Measurements from ENCODE around the gene PFKFB1. TPM values are rescaled to one million over a fixed set of nuclear protein-coding genes. Genes with fewer than 3 reads are reported as not detected.

The PFKFB1 gene
- total RNA-seq, 1 experiment from 2014 or later, result 0.42 TPM

- no peaks in the 10 kb centered on the region for H3K36me3 Mint-ChIP-seq
- CTCF ChIA-PET, result no interaction called here
- ATAC-seq (no peak), DNase-seq (ENCODE audit: low spot score) (no peak)
- H3K27me3 Mint-ChIP-seq (ENCODE audit: low read depth), result peaks cover 10% of the 10 kb centered on the region
- POLR2A ChIA-PET, result no interaction called here
- H3K27ac Mint-ChIP-seq, result no peak overlapping the region
- no peaks in the 10 kb centered on the region for H3K9me3 Mint-ChIP-seq
- TF ChIP-seq RELA (CRISPR knock-in tag; IDR thresholded peaks at IDR 0.05; ENCODE audit: borderline replicate concordance), result no peak
- peaks cover 2% of the 10 kb centered on the region; the same call in 1 of the 2 replicates for H3K4me1 Mint-ChIP-seq
- no peak overlapping the region for H3K4me3 Mint-ChIP-seq
These were observed 1.6 kb upstream of the PFKFB1 start for GRCh38 chrX:54995621-54996020.

GRCh38 chrX:54994668-54995351 lies 822 bp upstream of the PFKFB1 start:
- no peak for DNase-seq (ENCODE audit: low spot score)
- Mint-ChIP-seq H3K27me3 (ENCODE audit: low read depth) (peaks cover 10% of the 10 kb centered on the region), H3K4me1 (peaks cover 2% of the 10 kb centered on the region; the same call in 1 of the 2 replicates), H3K9me3 (no peaks in the 10 kb centered on the region), H3K4me3 (no peak overlapping the region), H3K27ac (no peak overlapping the region), H3K36me3 (no peaks in the 10 kb centered on the region)
- ChIA-PET CTCF (no interaction called here), POLR2A (no interaction called here)
- no peak for TF ChIP-seq MYBL2 (CRISPR knock-in tag; IDR thresholded peaks at IDR 0.05)
- ATAC-seq, result no peak

GRCh38 chrX:54992911-54993622 lies 921 bp downstream of the PFKFB1 start:
- Mint-ChIP-seq H3K4me3 (no peak overlapping the region), H3K27ac (no peak overlapping the region), H3K9me3 (no peaks in the 10 kb centered on the region), H3K4me1 (no peaks in the 10 kb centered on the region), H3K27me3 (ENCODE audit: low read depth) (peaks cover 7% of the 10 kb centered on the region), H3K36me3 (no peaks in the 10 kb centered on the region)
- no peak for TF ChIP-seq PRDM15 (CRISPR knock-in tag; IDR thresholded peaks at IDR 0.05)
- no peak for TF ChIP-seq STAT6 (CRISPR knock-in tag; conservative IDR thresholded peaks at IDR 0.05; ENCODE audit: low read depth)
- no peak for TF ChIP-seq ZNF138 (CRISPR knock-in tag; conservative IDR thresholded peaks at IDR 0.05)
- TF ChIP-seq ETV6 (CRISPR knock-in tag; IDR thresholded peaks at IDR 0.05), result no peak
- TF ChIP-seq ELF4 (CRISPR knock-in tag; IDR thresholded peaks at IDR 0.05; ENCODE audit: low read depth), result no peak
- TF ChIP-seq SMAD3 (CRISPR knock-in tag; IDR thresholded peaks at IDR 0.05; ENCODE audit: borderline replicate concordance), result no peak
- no peak for TF ChIP-seq PREB (CRISPR knock-in tag; IDR thresholded peaks at IDR 0.05; ENCODE audit: borderline replicate concordance)
- no peak for TF ChIP-seq ESRRA (CRISPR knock-in tag; IDR thresholded peaks at IDR 0.05; ENCODE audit: borderline replicate concordance)
- TF ChIP-seq ZNF512 (CRISPR knock-in tag; IDR thresholded peaks at IDR 0.05; ENCODE audit: borderline replicate concordance), result no peak
- TF ChIP-seq AR (CRISPR knock-in tag; IDR thresholded peaks at IDR 0.05), result no peak
- TF ChIP-seq GABPB1 (CRISPR knock-in tag; IDR thresholded peaks at IDR 0.05), result no peak
- no peak for TF ChIP-seq ZNF423 (CRISPR knock-in tag; IDR thresholded peaks at IDR 0.05)
- TF ChIP-seq SOX15 (CRISPR knock-in tag; IDR thresholded peaks at IDR 0.05), result no peak
- no peak for ATAC-seq
- POLR2A ChIA-PET, result no interaction called here
- DNase-seq (ENCODE audit: low spot score), result no peak
- CTCF ChIA-PET, result no interaction called here
